SK-N-SH (cell line): Measurements from ENCODE around the gene SYT5.

Experiments
- NFIC ChIP-seq: IDR thresholded peaks from 2 replicates; pipeline ENCODE4 v1.4.0; 2012; ENCODE audit warnings: borderline replicate concordance
- POLR2AphosphoS5 ChIP-seq: IDR thresholded peaks from 2 replicates; pipeline ENCODE4 v1.6.1; 2012; ENCODE audit warnings: low read depth, low read length
- SMC3 ChIP-seq: IDR thresholded peaks from 2 replicates; pipeline ENCODE4 v1.6.1; 2012; ENCODE audit warnings: low read depth, low read length, improper control_type of control experiment
- TCF12 ChIP-seq: IDR thresholded peaks from 2 replicates; pipeline ENCODE4 v1.4.0; 2012
- TEAD4 ChIP-seq: IDR thresholded peaks from 2 replicates; pipeline ENCODE4 v1.4.0; 2012; ENCODE audit warnings: mild to moderate bottlenecking, borderline replicate concordance; ENCODE audit not compliant: insufficient read depth
- TF ChIP-seq, protein P1 (sequence below): IDR thresholded peaks from 2 replicates; pipeline ENCODE4 v1.4.0; 2012; ENCODE audit warnings: low read depth, borderline replicate concordance
- TF ChIP-seq, protein P2 (sequence below): fragments of 200-600 bp; sonication (generic); IDR thresholded peaks from 2 replicates; pipeline ENCODE4 v1.6.1; 2017; ENCODE audit warnings: antibody characterized with exemption, mild to moderate bottlenecking, moderate library complexity
- TF ChIP-seq, protein P3 (sequence below): fragments of 150-350 bp; IDR thresholded peaks from 2 replicates; pipeline ENCODE4 v1.6.1; 2016; ENCODE audit warnings: mild to moderate bottlenecking, low read depth, low read length

DNA sequence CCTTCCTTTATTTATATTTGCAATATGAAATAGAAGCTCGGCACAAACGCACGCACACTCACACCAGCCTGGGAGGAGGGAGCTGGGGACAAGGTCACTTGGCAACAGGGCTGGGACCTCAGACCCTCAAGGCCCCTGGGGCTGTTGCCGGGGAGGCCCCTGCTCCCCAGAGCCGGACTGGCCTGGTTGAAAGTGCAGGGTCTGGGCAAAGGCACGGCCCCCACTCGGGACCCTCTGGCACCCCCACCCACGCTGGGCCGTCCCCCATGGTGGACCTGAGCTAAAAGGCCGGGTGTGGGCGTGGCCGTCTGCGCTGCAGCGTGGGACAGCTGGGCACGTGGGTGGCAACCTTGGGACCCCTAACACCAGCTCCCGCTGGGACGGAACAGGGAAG, 49.7 kb upstream of the SYT5 start:
- TF ChIP-seq SMC3 (no peak), NFIC (no peak), TEAD4 (no peak), TCF12 (no peak), POLR2AphosphoS5 (no peak)
- TF ChIP-seq, protein P1, sequence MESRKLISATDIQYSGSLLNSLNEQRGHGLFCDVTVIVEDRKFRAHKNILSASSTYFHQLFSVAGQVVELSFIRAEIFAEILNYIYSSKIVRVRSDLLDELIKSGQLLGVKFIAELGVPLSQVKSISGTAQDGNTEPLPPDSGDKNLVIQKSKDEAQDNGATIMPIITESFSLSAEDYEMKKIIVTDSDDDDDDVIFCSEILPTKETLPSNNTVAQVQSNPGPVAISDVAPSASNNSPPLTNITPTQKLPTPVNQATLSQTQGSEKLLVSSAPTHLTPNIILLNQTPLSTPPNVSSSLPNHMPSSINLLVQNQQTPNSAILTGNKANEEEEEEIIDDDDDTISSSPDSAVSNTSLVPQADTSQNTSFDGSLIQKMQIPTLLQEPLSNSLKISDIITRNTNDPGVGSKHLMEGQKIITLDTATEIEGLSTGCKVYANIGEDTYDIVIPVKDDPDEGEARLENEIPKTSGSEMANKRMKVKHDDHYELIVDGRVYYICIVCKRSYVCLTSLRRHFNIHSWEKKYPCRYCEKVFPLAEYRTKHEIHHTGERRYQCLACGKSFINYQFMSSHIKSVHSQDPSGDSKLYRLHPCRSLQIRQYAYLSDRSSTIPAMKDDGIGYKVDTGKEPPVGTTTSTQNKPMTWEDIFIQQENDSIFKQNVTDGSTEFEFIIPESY = no peak
- TF ChIP-seq, protein P2, sequence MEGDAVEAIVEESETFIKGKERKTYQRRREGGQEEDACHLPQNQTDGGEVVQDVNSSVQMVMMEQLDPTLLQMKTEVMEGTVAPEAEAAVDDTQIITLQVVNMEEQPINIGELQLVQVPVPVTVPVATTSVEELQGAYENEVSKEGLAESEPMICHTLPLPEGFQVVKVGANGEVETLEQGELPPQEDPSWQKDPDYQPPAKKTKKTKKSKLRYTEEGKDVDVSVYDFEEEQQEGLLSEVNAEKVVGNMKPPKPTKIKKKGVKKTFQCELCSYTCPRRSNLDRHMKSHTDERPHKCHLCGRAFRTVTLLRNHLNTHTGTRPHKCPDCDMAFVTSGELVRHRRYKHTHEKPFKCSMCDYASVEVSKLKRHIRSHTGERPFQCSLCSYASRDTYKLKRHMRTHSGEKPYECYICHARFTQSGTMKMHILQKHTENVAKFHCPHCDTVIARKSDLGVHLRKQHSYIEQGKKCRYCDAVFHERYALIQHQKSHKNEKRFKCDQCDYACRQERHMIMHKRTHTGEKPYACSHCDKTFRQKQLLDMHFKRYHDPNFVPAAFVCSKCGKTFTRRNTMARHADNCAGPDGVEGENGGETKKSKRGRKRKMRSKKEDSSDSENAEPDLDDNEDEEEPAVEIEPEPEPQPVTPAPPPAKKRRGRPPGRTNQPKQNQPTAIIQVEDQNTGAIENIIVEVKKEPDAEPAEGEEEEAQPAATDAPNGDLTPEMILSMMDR = no peak
- TF ChIP-seq, protein P3, sequence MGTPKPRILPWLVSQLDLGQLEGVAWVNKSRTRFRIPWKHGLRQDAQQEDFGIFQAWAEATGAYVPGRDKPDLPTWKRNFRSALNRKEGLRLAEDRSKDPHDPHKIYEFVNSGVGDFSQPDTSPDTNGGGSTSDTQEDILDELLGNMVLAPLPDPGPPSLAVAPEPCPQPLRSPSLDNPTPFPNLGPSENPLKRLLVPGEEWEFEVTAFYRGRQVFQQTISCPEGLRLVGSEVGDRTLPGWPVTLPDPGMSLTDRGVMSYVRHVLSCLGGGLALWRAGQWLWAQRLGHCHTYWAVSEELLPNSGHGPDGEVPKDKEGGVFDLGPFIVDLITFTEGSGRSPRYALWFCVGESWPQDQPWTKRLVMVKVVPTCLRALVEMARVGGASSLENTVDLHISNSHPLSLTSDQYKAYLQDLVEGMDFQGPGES = no peak
